LNCAP (cell line): Measurements from ENCODE around the gene STRBP.

Experiments
- CTCF ChIP-seq: fragments of 450-650 bp; IDR thresholded peaks from 2 replicates; pipeline ENCODE4 v1.5.1; 2017; ENCODE audit warnings: mild to moderate bottlenecking

Gene STRBP

GRCh38 chr9:123097430-123098095 lies 170.8 kb downstream of the STRBP start:
- no peak for TF ChIP-seq CTCF

GRCh38 chr9:123096987-123097386 lies 171.4 kb downstream of the STRBP start:
- TF ChIP-seq CTCF, result no peak

- TF ChIP-seq CTCF, result no peak
These were observed 175.2 kb downstream of the STRBP start for GRCh38 chr9:123093141-123093540.

GRCh38 chr9:123091459-123091858 lies 176.9 kb downstream of the STRBP start:
- TF ChIP-seq CTCF, result peak; percentile 44; the same call in 1 of the 2 replicates

- TF ChIP-seq CTCF, result no peak
These were observed 177.4 kb downstream of the STRBP start for GRCh38 chr9:123090956-123091355.

GRCh38 chr9:123090198-123090896 lies 178.0 kb downstream of the STRBP start:
- no peak for TF ChIP-seq CTCF

GRCh38 chr9:123089790-123090189 lies 178.6 kb downstream of the STRBP start:
- TF ChIP-seq CTCF, result no peak
